ENCODE data around the gene SUGCT.

DNA sequence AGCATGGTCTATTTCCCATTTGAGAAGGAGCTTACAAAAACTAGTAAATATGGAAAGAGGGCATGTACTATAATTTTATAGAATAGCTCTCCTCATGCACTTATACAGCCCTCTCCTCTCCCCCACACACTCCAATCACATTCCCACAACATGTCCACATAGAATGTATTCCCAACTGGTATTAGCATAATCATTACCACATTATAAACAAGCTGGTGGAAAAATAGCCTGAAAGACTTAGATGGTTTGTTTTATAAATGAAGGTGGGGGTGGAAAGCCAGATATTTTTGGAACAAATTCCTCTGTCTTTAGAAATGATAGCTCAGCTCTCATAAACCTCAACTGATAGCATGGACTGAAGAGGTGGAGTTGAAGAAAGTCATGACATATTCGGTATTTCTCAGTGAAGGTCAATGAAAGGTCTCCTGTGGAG lies 410.1 kb downstream of the SUGCT start:
- TF ChIP-seq CTCF (conservative IDR thresholded peaks at IDR 0.05; ENCODE audit: low read length) (no peak), EZH2phosphoT487 (IDR thresholded peaks at IDR 0.05; ENCODE audit: borderline replicate concordance) (no peak)
